ENCODE data around the gene LRIG1. TPM values are rescaled to one million over a fixed set of nuclear protein-coding genes. Genes with fewer than 3 reads are reported as not detected.
"Not testable (repeated sequence)": the region's sequence is repeated elsewhere in the genome, so short reads cannot be mapped to it uniquely, and the experiment has no call there.

The LRIG1 gene
- total and polyA plus RNA-seq, 2 donors, result 23.4 to 29.2 TPM

DNA sequence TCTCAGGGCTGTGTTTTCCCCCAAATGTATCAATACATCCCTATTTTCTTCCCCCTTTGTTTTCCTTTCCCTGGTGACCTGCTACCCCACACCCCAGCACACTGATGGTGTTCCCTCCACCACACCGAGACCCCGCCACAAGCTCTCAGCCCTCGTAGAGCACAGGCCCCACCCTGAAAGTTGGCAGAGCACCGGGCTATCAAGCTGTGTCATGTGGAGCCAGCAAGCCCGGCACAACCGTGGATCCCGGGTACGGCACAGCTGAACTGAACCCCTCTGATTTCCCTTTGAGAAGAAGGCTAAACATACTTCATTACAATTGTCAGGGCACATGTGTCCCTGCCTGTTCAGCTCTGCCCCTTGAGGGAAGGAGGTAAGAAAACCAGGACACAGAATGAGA, 69.9 kb downstream of the LRIG1 start:
- no peak overlapping the region for H3K27ac ChIP-seq (ENCODE audit: low read depth)

DNA sequence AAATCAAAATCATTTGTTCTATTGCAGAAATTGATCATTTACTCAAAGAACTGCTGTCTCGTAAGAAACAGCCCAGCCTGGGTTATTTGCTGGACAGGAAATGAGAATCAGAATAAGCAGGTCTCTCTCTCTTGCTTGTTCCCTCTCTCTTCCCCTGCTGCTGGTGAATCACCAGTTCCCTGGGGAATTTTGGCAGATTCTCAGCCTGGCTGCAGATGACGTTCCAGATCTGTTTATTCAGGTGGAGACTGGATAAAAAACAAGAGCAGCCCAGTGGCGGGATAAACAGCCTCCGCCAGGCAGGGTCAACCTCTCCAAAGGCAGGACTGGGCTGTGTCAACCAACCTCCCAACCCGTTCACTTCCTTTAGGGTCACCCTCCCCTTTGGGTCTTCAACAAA, 72.1 kb downstream of the LRIG1 start:
- no peaks in the 10 kb centered on the region for H3K4me1 ChIP-seq (ENCODE audit: insufficient read depth)
- no peak for DNase-seq (ENCODE audit: extremely low spot score)
- no peak overlapping the region for H3K4me3 ChIP-seq (ENCODE audit: low read depth, low read length)
- no peak overlapping the region for H3K27ac ChIP-seq (ENCODE audit: low read depth)
- WGBS, result 20% methylated on average over 5 of the region's 5 CpGs
- H3K36me3 ChIP-seq (ENCODE audit: insufficient read depth), result no peaks in the 10 kb centered on the region

More for the DNA sequence above, 69.9 kb downstream of the LRIG1 start:
- no peak for DNase-seq (ENCODE audit: extremely low spot score)
- H3K36me3 ChIP-seq (ENCODE audit: insufficient read depth), result no peaks in the 10 kb centered on the region
- no peak overlapping the region for H3K4me3 ChIP-seq (ENCODE audit: low read depth, low read length)
- WGBS, result 97% methylated on average over 8 of the region's 8 CpGs
- H3K4me1 ChIP-seq (ENCODE audit: insufficient read depth), result no peaks in the 10 kb centered on the region

DNA sequence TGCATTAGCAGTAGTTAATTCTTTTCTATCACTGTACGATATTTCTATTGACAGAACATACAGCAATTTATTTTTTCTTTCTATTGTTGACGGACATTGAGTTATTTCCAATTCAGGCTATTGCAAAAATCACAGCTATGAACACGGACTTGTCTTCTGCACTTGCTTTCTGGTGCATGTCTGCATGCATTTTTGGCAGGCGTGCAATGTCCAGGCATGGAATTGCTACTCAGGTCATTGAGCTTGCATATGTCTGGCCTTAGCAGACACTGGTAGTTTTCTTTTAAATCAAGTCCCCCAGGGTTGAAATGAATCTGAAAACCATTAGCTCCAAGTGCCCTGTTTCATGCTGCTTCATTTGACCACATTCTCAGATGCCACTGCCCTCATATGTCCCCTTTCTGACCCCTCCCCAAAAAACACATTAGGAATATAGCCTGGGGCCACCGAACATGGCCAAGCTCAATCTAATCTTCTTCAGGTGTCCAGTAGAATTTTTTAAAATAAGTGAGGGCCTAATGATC, 72.8 kb downstream of the LRIG1 start:
- H3K27ac ChIP-seq (ENCODE audit: low read depth), result no peak overlapping the region
- no peaks in the 10 kb centered on the region for H3K4me1 ChIP-seq (ENCODE audit: insufficient read depth)
- DNase-seq (ENCODE audit: extremely low spot score), result no peak
- 87% methylated on average over 5 of the region's 5 CpGs for WGBS
- no peak overlapping the region for H3K4me3 ChIP-seq (ENCODE audit: low read depth, low read length)
- no peaks in the 10 kb centered on the region for H3K36me3 ChIP-seq (ENCODE audit: insufficient read depth)

DNA sequence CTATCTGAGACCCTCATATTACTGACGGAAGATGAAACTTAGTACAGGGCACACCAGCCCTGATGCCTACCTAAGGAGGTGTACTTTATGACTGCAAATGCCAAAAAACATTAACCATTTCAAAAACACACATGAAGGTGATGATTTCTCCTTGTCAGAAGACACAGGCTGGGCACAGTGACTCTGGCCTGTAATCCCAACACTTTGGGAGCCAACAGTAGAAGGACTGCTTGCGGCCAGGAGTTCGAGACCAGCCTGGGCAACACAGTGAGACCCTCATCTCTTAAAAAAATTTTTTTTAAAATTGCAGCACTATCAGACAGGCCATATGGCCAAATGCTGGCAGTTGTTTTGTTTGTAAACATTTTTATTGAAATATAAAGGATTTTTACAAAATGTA, 73.5 kb downstream of the LRIG1 start:
- no peak overlapping the region for H3K27ac ChIP-seq (ENCODE audit: low read depth)
- no peak for DNase-seq (ENCODE audit: extremely low spot score)
- no peaks in the 10 kb centered on the region for H3K36me3 ChIP-seq (ENCODE audit: insufficient read depth)
- 97% methylated on average over 3 of the region's 3 CpGs for WGBS
- H3K4me1 ChIP-seq (ENCODE audit: insufficient read depth), result no peaks in the 10 kb centered on the region
- H3K4me3 ChIP-seq (ENCODE audit: low read depth, low read length), result no peak overlapping the region

DNA sequence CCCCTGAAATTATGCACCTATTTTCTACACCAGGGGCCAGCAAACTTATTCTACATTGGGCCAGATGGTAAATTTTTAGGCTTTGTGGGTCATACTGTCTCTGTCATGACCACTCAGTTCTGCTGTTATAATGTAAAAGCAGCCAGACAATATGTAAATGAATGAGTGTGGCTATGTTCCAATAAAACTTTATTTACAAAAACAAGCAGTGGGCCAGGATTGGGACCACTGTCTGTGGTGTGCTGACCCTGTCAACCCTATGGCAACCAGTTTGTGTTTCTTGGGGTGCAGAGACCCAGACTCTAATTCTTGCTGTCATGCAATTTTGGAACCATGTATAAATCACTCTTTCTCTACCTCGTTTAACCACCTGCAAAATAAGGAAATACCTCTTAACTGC, 74.7 kb downstream of the LRIG1 start:
- no peaks in the 10 kb centered on the region for H3K36me3 ChIP-seq (ENCODE audit: insufficient read depth)
- WGBS, result 86% methylated on average over 1 of the region's 1 CpG
- no peak overlapping the region for H3K4me3 ChIP-seq (ENCODE audit: low read depth, low read length)
- no peak overlapping the region for H3K27ac ChIP-seq (ENCODE audit: low read depth)
- H3K4me1 ChIP-seq (ENCODE audit: insufficient read depth), result no peaks in the 10 kb centered on the region
- no peak for DNase-seq (ENCODE audit: extremely low spot score)

DNA sequence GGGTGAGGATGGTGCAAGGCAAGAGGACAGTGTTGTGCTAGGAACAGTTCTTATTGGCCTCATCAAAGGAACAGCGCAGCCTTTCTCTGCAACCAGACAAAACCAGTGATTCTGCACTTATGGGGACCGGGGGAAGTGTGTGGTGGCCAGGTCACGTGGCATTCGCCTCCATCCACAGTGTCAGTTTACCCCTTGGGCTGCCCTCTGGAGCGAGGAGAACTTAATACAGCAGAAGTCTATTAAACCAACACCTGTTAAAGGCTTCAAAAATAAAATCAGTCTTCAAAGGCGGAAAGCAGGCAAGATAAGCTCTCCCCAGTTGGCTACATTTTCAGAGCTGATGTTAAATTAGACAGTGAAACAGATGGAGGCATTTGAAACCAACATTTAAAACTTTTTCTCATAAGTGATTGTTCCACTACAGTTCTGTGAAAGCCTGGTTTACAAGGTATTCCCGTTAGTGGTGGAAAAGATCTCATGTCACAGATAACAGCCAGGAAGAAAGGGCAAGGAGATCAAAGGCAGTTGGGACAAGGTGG, 75.2 kb downstream of the LRIG1 start:
- DNase-seq (ENCODE audit: extremely low spot score), result no peak
- WGBS, result 84% methylated on average over 7 of the region's 7 CpGs
- H3K4me3 ChIP-seq (ENCODE audit: low read depth, low read length), result no peak overlapping the region

DNA sequence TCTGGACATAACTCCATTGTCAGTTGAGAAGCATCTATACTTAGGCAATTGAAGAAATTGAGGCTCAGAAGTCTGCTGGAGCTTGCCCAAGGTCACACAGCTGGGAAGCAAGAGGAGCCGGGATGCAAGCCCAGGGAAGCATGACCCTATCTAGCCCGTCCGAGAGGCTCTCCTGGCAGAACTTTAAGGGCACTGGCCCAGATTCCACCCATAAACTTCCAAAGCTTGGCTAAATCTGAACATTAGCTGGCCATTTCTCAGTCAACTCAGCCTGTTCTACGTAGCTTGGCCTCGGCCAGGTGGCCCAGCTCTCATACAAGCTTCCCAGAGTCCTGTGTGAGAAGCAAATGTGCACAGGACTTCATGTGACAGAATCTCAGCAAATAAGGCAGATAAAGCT, 75.8 kb downstream of the LRIG1 start:
- DNase-seq (ENCODE audit: extremely low spot score), result no peak
- Histone ChIP-seq H3K27ac (ENCODE audit: low read depth) (no peak overlapping the region), H3K4me1 (ENCODE audit: insufficient read depth) (no peaks in the 10 kb centered on the region), H3K36me3 (ENCODE audit: insufficient read depth) (no peaks in the 10 kb centered on the region), H3K4me3 (ENCODE audit: low read depth, low read length) (no peak overlapping the region)
- WGBS, result 24% methylated on average over 5 of the region's 5 CpGs

More for the DNA sequence above, 75.2 kb downstream of the LRIG1 start:
- H3K27ac ChIP-seq (ENCODE audit: low read depth), result no peak overlapping the region
- no peaks in the 10 kb centered on the region for H3K4me1 ChIP-seq (ENCODE audit: insufficient read depth)
- no peaks in the 10 kb centered on the region for H3K36me3 ChIP-seq (ENCODE audit: insufficient read depth)

DNA sequence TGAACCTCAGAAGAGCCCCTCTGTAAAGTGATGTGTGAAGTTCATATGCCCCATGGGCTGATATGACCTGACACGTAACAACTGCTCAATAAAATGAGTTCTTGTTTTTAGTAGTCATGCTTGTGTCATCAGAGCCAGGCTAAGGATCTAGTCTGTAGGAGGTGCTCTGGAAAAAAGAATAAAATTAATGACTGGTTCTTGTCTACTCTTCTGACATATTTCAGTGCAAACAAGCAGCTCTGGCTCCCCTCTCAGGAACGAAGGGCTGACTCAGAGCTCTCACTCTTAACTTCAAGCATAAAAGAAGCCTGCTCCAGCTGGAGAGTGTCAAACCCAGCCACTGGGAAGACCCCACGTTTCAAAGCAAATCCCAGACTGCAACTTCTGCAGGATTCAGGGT, 77.0 kb downstream of the LRIG1 start:
- no peak for DNase-seq (ENCODE audit: extremely low spot score)
- 40% methylated on average over 3 of the region's 3 CpGs for WGBS
- no peaks in the 10 kb centered on the region for H3K36me3 ChIP-seq (ENCODE audit: insufficient read depth)
- H3K27ac ChIP-seq (ENCODE audit: low read depth), result no peak overlapping the region
- H3K4me1 ChIP-seq (ENCODE audit: insufficient read depth), result no peaks in the 10 kb centered on the region
- no peak overlapping the region for H3K4me3 ChIP-seq (ENCODE audit: low read depth, low read length)

DNA sequence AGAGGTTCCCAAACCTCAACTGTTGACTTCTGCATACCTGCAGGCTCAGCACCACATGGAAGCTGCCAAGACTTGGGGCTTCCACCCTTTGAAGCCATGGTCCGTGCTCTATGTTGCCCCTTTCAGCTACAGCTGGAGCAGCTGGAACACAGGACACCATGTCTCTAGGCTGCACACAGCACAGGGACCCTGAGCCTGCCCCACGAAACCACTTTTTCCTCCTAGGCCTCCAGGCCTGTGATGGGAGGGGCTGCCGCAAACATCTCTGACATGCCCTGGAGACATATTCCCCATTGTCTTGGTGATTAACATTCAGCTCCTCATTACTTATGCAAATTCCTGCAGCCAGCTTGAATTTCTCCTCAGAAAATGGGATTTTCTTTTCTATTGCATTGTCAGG, 78.9 kb downstream of the LRIG1 start:
- not testable (repeated sequence) for H3K4me1 ChIP-seq (ENCODE audit: insufficient read depth); H3K4me3 ChIP-seq (ENCODE audit: low read depth, low read length); DNase-seq (ENCODE audit: extremely low spot score); H3K27ac ChIP-seq (ENCODE audit: low read depth); H3K36me3 ChIP-seq (ENCODE audit: insufficient read depth)
- 95% methylated on average over 3 of the region's 3 CpGs for WGBS

DNA sequence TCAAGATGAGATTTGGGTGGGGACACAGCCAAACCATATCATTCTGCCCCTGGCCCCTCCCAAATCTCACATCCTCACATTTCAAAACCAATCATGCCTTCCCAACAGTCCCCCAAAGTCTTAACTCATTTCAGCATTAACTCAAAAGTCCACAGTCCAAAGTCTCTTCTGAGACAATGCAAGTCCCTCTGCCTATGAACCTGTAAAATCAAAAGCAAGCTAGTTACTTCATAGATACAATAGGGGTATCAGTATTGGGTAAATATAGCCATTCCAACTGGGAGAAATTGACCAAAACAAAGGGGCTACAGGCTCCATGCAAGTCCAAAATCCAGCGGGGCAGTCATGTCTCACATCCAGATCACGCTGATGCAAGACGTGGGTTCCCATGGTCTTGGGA, 79.7 kb downstream of the LRIG1 start:
- H3K36me3 ChIP-seq (ENCODE audit: insufficient read depth); H3K27ac ChIP-seq (ENCODE audit: low read depth); DNase-seq (ENCODE audit: extremely low spot score); H3K4me1 ChIP-seq (ENCODE audit: insufficient read depth); H3K4me3 ChIP-seq (ENCODE audit: low read depth, low read length): not testable (repeated sequence)
- WGBS, result 100% methylated on average over 3 of the region's 3 CpGs

DNA sequence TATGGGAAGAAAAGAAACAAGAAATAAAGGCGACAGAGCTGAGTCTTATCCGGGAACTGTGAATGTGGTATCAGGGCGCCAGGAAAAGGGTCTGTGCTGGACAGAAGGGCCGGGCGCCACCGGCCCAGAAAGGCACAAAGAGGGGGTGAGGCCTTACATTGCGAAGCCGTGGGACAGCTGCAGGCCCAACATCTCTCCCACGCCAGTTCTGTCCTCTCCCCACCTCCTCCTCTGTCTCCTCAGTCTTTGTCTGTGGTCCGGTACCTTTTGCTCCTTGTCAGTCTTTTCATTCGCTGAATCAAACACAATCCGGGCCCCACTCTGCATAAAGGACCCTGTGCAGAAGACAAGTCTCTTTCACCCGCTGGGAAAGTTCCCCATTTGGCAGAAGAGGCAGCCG, 81.8 kb downstream of the LRIG1 start:
- DNase-seq (ENCODE audit: extremely low spot score), result no peak
- no peaks in the 10 kb centered on the region for H3K4me1 ChIP-seq (ENCODE audit: insufficient read depth)
- WGBS, result 96% methylated on average over 14 of the region's 14 CpGs
- H3K36me3 ChIP-seq (ENCODE audit: insufficient read depth), result no peaks in the 10 kb centered on the region
- H3K27ac ChIP-seq (ENCODE audit: low read depth), result no peak overlapping the region
- no peak overlapping the region for H3K4me3 ChIP-seq (ENCODE audit: low read depth, low read length)

DNA sequence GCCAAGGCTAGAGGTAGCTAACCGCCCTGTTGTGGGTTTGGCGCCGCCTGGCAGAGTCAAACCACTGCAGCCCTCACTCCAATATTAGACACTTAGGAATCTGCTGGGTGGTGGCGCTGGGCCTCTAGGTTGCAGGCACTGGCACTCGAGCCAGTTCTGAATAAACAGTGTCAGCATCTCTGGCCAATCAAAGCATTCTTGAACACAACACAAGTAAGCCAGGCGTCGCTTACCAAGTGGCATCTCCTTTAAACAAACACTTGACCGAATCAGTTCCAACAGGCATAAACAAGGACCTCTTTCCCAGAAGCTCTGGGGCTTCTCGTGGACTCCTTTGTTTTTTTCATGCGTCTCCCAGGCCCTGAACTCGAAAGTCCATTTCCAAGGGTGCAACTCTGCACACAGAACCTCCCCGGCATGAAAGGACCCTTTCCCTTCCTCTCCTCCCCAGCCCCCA, 82.3 kb downstream of the LRIG1 start:
- no peaks in the 10 kb centered on the region for H3K4me1 ChIP-seq (ENCODE audit: insufficient read depth)
- no peak overlapping the region for H3K4me3 ChIP-seq (ENCODE audit: low read depth, low read length)
- 70% methylated on average over 12 of the region's 12 CpGs for WGBS

DNA sequence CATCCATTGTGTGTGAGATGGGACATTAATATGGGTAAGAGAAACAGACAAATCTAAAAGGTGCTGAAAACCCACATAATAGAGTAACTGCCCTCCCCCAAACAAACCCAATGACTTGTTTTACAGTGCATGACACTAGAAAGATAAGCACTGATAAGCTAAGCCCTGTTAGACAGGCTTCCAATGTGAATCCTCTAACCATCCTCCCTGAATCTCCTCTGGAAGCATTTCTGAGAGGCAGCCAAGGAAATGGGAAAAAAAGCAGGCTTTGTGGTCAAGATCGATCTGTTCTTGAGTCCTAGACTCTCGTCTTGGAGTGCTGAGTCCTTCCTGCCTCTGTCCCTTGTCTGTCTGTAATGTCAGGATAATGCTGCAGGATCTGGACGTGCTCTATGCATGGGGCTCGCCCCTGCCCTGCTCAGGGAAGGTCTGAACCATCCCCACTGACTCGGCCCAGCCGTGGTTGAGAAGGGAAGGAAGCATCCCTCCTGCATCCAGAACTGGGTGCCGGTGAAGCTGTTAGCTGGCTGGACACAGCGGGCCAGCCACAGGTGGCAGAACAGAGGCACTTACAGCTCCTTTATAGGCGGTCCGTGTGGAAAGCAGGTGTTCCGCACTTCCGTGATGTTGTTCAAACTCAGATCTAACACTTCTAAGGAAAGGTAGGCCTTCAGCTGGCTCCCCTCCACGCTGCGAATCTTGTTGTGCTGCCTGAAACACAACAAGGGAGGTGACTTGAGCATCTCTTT, 84.1 kb downstream of the LRIG1 start:
- no peak overlapping the region for H3K4me3 ChIP-seq (ENCODE audit: low read depth, low read length)
- H3K27ac ChIP-seq (ENCODE audit: low read depth), result no peak overlapping the region
- 62% methylated on average over 14 of the region's 14 CpGs for WGBS
- H3K36me3 ChIP-seq (ENCODE audit: insufficient read depth), result no peaks in the 10 kb centered on the region
- H3K4me1 ChIP-seq (ENCODE audit: insufficient read depth), result no peaks in the 10 kb centered on the region
- no peak for DNase-seq (ENCODE audit: extremely low spot score)

More for the DNA sequence above, 82.3 kb downstream of the LRIG1 start:
- H3K27ac ChIP-seq (ENCODE audit: low read depth), result no peak overlapping the region
- no peaks in the 10 kb centered on the region for H3K36me3 ChIP-seq (ENCODE audit: insufficient read depth)
- no peak for DNase-seq (ENCODE audit: extremely low spot score)

DNA sequence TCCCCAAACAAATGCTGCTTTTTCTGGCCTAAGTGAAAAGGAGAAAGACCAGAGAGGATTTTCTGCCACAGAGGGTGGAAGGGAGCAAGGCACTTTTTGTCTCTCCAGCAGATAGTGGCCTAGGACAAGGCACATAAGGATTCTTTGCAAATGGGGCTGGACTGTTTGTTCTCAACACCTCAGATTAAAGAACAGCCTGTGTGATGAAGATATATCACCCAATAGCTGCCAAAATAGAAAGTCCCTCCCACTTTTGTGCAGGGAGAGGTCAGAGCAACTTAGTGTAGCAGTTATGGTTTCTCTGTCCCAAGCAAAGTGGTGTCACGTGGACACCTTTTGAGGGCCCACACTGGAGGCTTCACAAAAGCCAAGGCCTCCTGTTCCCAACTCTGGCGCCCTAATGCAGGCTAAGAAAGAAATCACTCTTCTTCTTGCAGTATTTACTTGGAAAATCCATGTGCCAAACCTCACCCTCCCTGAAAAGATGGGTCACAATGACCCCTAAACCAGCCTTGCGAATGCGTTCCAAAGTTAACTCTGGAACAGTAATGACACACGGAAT, 84.9 kb downstream of the LRIG1 start:
- Histone ChIP-seq H3K4me1 (ENCODE audit: insufficient read depth) (no peaks in the 10 kb centered on the region), H3K27ac (ENCODE audit: low read depth) (no peak overlapping the region), H3K36me3 (ENCODE audit: insufficient read depth) (no peaks in the 10 kb centered on the region), H3K4me3 (ENCODE audit: low read depth, low read length) (no peak overlapping the region)
- no peak for DNase-seq (ENCODE audit: extremely low spot score)
- WGBS, result 64% methylated on average over 5 of the region's 5 CpGs
